ENCODE results near the gene LOXL3. TPM values are rescaled to one million over a fixed set of nuclear protein-coding genes. Genes with fewer than 3 reads are reported as not detected.

The LOXL3 gene
- total and polyA plus RNA-seq, 2 donors from 2014 or later = 2.4 to 9.7 TPM

DNA sequence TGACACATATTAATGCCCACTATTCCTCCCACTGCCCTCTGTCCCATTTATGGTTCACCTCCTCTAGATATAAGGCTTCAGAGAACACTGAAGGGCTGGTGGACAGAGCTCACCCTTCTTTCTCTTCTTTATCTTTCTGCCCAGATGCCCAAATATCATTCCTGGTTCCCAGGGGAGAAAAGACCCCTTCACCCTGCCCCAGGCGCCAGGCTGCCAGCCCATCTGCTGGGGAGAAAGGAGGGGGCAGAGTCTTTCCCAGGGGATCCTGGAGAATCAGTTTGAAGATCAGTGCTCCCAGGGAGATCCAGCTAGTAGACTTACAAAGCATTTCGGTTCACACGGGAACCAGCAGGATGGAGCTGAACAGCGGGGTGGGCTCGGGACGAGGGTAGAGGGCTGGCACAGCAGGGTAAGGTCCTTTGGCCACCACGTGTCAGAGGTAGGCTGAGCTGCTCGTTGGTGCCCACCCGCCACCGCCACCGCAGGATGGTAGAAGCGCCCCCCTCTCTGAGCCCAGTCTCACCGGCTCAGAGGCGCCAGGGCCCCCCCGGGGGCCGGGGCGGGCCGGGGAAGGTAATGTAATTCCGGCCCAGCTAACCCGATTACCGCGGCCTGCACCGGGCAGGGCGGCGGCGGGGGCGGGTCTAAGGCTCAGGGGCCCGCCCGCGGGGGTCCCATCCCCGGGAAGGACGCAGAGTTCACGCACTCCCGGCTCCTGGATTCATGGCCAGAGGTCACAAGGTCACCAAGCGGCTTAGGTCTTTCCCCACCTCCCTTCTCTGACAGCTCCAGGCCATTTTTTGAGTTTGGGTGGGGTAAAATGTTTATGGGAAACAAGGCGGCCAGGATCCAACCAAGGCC, 40.8 kb downstream of the LOXL3 start:
- no peak overlapping the region for H3K27ac ChIP-seq (ENCODE audit: low read depth in 2 of 2, low read length in 2 of 2)
- H3K9ac ChIP-seq (ENCODE audit: low read length in 3 of 3) = no peak overlapping the region
- peaks cover 0 to 5% (median 0%) of the 10 kb centered on the region in 3 donors for H3K4me1 ChIP-seq (ENCODE audit: control insufficient read depth in 2 of 3, insufficient read depth in 2 of 3, low read depth in 1 of 3, low read length in 3 of 3)
- TF ChIP-seq, protein P1, sequence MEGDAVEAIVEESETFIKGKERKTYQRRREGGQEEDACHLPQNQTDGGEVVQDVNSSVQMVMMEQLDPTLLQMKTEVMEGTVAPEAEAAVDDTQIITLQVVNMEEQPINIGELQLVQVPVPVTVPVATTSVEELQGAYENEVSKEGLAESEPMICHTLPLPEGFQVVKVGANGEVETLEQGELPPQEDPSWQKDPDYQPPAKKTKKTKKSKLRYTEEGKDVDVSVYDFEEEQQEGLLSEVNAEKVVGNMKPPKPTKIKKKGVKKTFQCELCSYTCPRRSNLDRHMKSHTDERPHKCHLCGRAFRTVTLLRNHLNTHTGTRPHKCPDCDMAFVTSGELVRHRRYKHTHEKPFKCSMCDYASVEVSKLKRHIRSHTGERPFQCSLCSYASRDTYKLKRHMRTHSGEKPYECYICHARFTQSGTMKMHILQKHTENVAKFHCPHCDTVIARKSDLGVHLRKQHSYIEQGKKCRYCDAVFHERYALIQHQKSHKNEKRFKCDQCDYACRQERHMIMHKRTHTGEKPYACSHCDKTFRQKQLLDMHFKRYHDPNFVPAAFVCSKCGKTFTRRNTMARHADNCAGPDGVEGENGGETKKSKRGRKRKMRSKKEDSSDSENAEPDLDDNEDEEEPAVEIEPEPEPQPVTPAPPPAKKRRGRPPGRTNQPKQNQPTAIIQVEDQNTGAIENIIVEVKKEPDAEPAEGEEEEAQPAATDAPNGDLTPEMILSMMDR (IDR thresholded peaks at IDR 0.05; ENCODE audit: borderline replicate concordance, extremely low read depth, insufficient read depth) = no peak
- FAIRE-seq (no peak), DNase-seq (peak in 3 of 5 donors; percentile 16 to 70 (median 59))
- H3K36me3 ChIP-seq (ENCODE audit: control insufficient read depth in 2 of 3, insufficient read depth in 3 of 3, low read length in 3 of 3) = no peaks in the 10 kb centered on the region
- H3K27me3 ChIP-seq (ENCODE audit: control insufficient read depth, insufficient read depth, low read length) = peaks cover 62% of the 10 kb centered on the region
- H3K9me3 ChIP-seq (ENCODE audit: control insufficient read depth in 2 of 3, insufficient read depth in 1 of 3, low read length in 3 of 3) = no peaks in the 10 kb centered on the region
- H3K4me3 ChIP-seq (ENCODE audit: low read length in 3 of 3) = no peak overlapping the region
- intact Hi-C loops (cut with DNase I) = no loop called here

GRCh38 chr2:74511104-74511989, 42.4 kb downstream of the LOXL3 start:
- Histone ChIP-seq H3K27me3 (ENCODE audit: control insufficient read depth, insufficient read depth, low read length) (peaks cover 48% of the 10 kb centered on the region), H3K9me3 (ENCODE audit: control insufficient read depth in 2 of 3, insufficient read depth in 1 of 3, low read length in 3 of 3) (no peaks in the 10 kb centered on the region), H3K27ac (ENCODE audit: low read depth in 2 of 2, low read length in 2 of 2) (no peak overlapping the region), H3K4me3 (ENCODE audit: low read length in 3 of 3) (no peak overlapping the region), H3K9ac (ENCODE audit: low read length in 3 of 3) (no peak overlapping the region), H3K36me3 (ENCODE audit: control insufficient read depth in 2 of 3, insufficient read depth in 3 of 3, low read length in 3 of 3) (no peaks in the 10 kb centered on the region), H3K4me1 (ENCODE audit: control insufficient read depth in 2 of 3, insufficient read depth in 2 of 3, low read depth in 1 of 3, low read length in 3 of 3) (peaks cover 0 to 11% (median 6%) of the 10 kb centered on the region in 3 donors)
- intact Hi-C loops (cut with DNase I) = no loop called here
- TF ChIP-seq, protein P1 (IDR thresholded peaks at IDR 0.05; ENCODE audit: borderline replicate concordance, extremely low read depth, insufficient read depth) = no peak
- FAIRE-seq = no peak
- DNase-seq = no peak

DNA sequence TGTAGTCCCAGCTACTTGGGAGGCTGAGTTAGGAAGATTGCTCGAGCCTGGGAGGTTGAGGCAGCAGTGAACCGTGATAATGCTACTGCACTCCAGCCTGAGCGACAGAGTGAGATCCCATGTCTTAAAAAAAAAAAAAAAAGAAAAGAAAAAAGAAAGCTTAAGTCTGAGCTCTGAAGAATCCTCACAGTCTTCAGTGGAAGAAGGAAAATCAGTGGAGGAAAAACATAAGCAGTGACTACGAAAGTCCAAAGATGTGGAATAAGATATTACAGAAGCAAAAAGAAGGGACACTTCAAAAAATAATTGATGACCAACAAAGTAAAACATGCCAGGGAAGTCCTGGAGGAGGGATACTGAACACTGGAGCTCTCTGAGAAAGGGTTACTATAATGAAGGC, 43.5 kb downstream of the LOXL3 start:
- peaks cover 0 to 14% (median 12%) of the 10 kb centered on the region in 3 donors for H3K4me1 ChIP-seq (ENCODE audit: control insufficient read depth in 2 of 3, insufficient read depth in 2 of 3, low read depth in 1 of 3, low read length in 3 of 3)
- TF ChIP-seq, protein P1 (IDR thresholded peaks at IDR 0.05; ENCODE audit: borderline replicate concordance, extremely low read depth, insufficient read depth) = no peak
- peaks cover 2 to 8% (median 6%) of the 10 kb centered on the region in 3 donors for H3K36me3 ChIP-seq (ENCODE audit: control insufficient read depth in 2 of 3, insufficient read depth in 3 of 3, low read length in 3 of 3)
- DNase-seq (no peak), FAIRE-seq (no peak)
- H3K4me3 ChIP-seq (ENCODE audit: low read length in 3 of 3) = no peak overlapping the region
- no peaks in the 10 kb centered on the region for H3K9me3 ChIP-seq (ENCODE audit: control insufficient read depth in 2 of 3, insufficient read depth in 1 of 3, low read length in 3 of 3)
- H3K27ac ChIP-seq (ENCODE audit: low read depth in 2 of 2, low read length in 2 of 2) = no peak overlapping the region
- peaks cover 47% of the 10 kb centered on the region for H3K27me3 ChIP-seq (ENCODE audit: control insufficient read depth, insufficient read depth, low read length)
- intact Hi-C loops (cut with DNase I) = no loop called here
- H3K9ac ChIP-seq (ENCODE audit: low read length in 3 of 3) = no peak overlapping the region

Data from kidney (tissue), 14 donors.